ENCODE results near the gene RHOU. TPM values are rescaled to one million over a fixed set of nuclear protein-coding genes. Genes with fewer than 3 reads are reported as not detected.
"Not testable (repeated sequence)": the region's sequence is repeated elsewhere in the genome, so short reads cannot be mapped to it uniquely, and the experiment has no call there.

The RHOU gene
- polyA plus RNA-seq, 1 donor from 2014 or later: 13.0 TPM

GRCh38 chr1:228770779-228771223, 35.5 kb downstream of the RHOU start:
- no peaks in the 10 kb centered on the region for H3K9me2 ChIP-seq (ENCODE audit: insufficient read depth, low read length)
- TF ChIP-seq POLR2AphosphoS5 (IDR thresholded peaks at IDR 0.05) (no peak), CTCF (IDR thresholded peaks at IDR 0.05; ENCODE audit: poor library complexity, severe bottlenecking) (no peak), TAF1 (IDR thresholded peaks at IDR 0.05; ENCODE audit: low read depth) (no peak), MXI1 (conservative IDR thresholded peaks at IDR 0.05; ENCODE audit: poor library complexity, severe bottlenecking) (no peak), EZH2 (IDR thresholded peaks at IDR 0.05; ENCODE audit: borderline replicate concordance, insufficient read depth, low read length, poor library complexity, severe bottlenecking) (no peak), RAD21 (conservative IDR thresholded peaks at IDR 0.05) (no peak)

DNA sequence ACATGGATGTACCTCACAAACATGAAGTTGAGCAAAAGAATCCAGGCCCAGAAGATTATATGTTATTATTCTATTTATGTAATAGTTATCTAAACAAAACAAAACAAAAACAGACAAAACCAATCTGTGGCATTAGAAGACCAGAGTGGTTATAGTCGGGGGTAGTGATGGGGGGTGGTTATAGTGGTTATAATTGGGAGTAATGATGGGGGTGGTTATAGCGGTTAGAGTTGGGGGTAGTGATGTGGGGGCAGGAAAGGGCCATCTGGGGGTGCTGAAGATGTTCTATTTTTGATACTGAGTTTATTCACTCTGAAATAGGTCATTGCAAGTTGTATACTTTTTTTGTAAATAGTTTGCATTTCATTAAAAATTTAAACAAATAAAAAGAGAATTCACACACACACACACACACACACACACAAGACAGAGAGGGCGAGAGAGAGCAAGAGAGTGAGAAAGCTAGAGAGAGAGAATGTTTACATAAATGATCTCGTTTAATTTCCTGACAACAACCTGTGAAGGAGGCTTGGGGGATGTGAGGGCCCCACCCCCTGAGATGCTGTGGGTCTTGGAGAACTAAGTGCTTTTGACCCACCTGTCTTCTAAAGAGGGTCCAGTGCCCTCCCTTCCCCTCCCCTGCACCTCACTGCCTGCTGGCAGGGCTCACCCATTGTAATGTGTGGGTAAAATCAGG, 37.4 kb downstream of the RHOU start:
- peak overlapping the region; percentile 45 for H3K4me2 ChIP-seq (ENCODE audit: low read length)
- no peak overlapping the region for H2AFZ ChIP-seq (ENCODE audit: low read depth, low read length)
- H3K9ac ChIP-seq (ENCODE audit: low read length): no peak overlapping the region
- H3F3A ChIP-seq (ENCODE audit: insufficient read depth, low read length, poor library complexity, severe bottlenecking): no peaks in the 10 kb centered on the region
- no peaks in the 10 kb centered on the region for H3K36me3 ChIP-seq (ENCODE audit: insufficient read depth, low read length)
- H3K79me2 ChIP-seq (replicated peaks; ENCODE audit: insufficient read depth, low read length): no peaks in the 10 kb centered on the region
- no peak overlapping the region for H3K27ac ChIP-seq (ENCODE audit: low read length)
- no peak overlapping the region for H3K4me3 ChIP-seq (ENCODE audit: low read length)
- H3K9me3 ChIP-seq (ENCODE audit: low read length): no peaks in the 10 kb centered on the region
- H3K9me2 ChIP-seq (ENCODE audit: insufficient read depth, low read length): no peaks in the 10 kb centered on the region
- no peaks in the 10 kb centered on the region for H3K27me3 ChIP-seq (ENCODE audit: insufficient read depth, low read depth, low read length)
- no peak for TF ChIP-seq RAD21 (conservative IDR thresholded peaks at IDR 0.05)
- TF ChIP-seq MXI1 (conservative IDR thresholded peaks at IDR 0.05; ENCODE audit: poor library complexity, severe bottlenecking): no peak
- TF ChIP-seq, protein P1, sequence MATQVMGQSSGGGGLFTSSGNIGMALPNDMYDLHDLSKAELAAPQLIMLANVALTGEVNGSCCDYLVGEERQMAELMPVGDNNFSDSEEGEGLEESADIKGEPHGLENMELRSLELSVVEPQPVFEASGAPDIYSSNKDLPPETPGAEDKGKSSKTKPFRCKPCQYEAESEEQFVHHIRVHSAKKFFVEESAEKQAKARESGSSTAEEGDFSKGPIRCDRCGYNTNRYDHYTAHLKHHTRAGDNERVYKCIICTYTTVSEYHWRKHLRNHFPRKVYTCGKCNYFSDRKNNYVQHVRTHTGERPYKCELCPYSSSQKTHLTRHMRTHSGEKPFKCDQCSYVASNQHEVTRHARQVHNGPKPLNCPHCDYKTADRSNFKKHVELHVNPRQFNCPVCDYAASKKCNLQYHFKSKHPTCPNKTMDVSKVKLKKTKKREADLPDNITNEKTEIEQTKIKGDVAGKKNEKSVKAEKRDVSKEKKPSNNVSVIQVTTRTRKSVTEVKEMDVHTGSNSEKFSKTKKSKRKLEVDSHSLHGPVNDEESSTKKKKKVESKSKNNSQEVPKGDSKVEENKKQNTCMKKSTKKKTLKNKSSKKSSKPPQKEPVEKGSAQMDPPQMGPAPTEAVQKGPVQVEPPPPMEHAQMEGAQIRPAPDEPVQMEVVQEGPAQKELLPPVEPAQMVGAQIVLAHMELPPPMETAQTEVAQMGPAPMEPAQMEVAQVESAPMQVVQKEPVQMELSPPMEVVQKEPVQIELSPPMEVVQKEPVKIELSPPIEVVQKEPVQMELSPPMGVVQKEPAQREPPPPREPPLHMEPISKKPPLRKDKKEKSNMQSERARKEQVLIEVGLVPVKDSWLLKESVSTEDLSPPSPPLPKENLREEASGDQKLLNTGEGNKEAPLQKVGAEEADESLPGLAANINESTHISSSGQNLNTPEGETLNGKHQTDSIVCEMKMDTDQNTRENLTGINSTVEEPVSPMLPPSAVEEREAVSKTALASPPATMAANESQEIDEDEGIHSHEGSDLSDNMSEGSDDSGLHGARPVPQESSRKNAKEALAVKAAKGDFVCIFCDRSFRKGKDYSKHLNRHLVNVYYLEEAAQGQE (IDR thresholded peaks at IDR 0.05; ENCODE audit: borderline replicate concordance): no peak
- no peak for TF ChIP-seq EP300 (conservative IDR thresholded peaks at IDR 0.05; ENCODE audit: poor library complexity, severe bottlenecking)
- no peak for TF ChIP-seq SMC3 (conservative IDR thresholded peaks at IDR 0.05; ENCODE audit: poor library complexity)
- no peak for TF ChIP-seq TAF1 (IDR thresholded peaks at IDR 0.05; ENCODE audit: low read depth)
- no peak for TF ChIP-seq EZH2 (IDR thresholded peaks at IDR 0.05; ENCODE audit: borderline replicate concordance, insufficient read depth, low read length, poor library complexity, severe bottlenecking)
- no peaks in the 10 kb centered on the region for H4K20me1 ChIP-seq (ENCODE audit: insufficient read depth)

More at GRCh38 chr1:228770779-228771223, 35.5 kb downstream of the RHOU start:
- no peak overlapping the region for H3K4me2 ChIP-seq (ENCODE audit: low read length)
- H3K79me2 ChIP-seq (replicated peaks; ENCODE audit: insufficient read depth, low read length): no peaks in the 10 kb centered on the region
- H2AFZ ChIP-seq (ENCODE audit: low read depth, low read length): no peak overlapping the region
- no peaks in the 10 kb centered on the region for H4K20me1 ChIP-seq (ENCODE audit: insufficient read depth)
- no peak overlapping the region for H3K4me3 ChIP-seq (ENCODE audit: low read length)
- H3K27ac ChIP-seq (ENCODE audit: low read length): no peak overlapping the region
- no peaks in the 10 kb centered on the region for H3K36me3 ChIP-seq (ENCODE audit: insufficient read depth, low read length)
- no peak overlapping the region for H3K9ac ChIP-seq (ENCODE audit: low read length)
- no peaks in the 10 kb centered on the region for H3K27me3 ChIP-seq (ENCODE audit: insufficient read depth, low read depth, low read length)
- no peaks in the 10 kb centered on the region for H3F3A ChIP-seq (ENCODE audit: insufficient read depth, low read length, poor library complexity, severe bottlenecking)
- H3K9me3 ChIP-seq (ENCODE audit: low read length): no peaks in the 10 kb centered on the region

GRCh38 chr1:228775946-228776345, 40.7 kb downstream of the RHOU start:
- H3K79me2 ChIP-seq (replicated peaks; ENCODE audit: insufficient read depth, low read length); H3K9me3 ChIP-seq (ENCODE audit: low read length); H3K4me3 ChIP-seq (ENCODE audit: low read length); H3K27me3 ChIP-seq (ENCODE audit: insufficient read depth, low read depth, low read length); H4K20me1 ChIP-seq (ENCODE audit: insufficient read depth); H3F3A ChIP-seq (ENCODE audit: insufficient read depth, low read length, poor library complexity, severe bottlenecking); H3K9me2 ChIP-seq (ENCODE audit: insufficient read depth, low read length); H3K4me2 ChIP-seq (ENCODE audit: low read length); H3K36me3 ChIP-seq (ENCODE audit: insufficient read depth, low read length); H2AFZ ChIP-seq (ENCODE audit: low read depth, low read length); H3K27ac ChIP-seq (ENCODE audit: low read length); H3K9ac ChIP-seq (ENCODE audit: low read length): not testable (repeated sequence)

All from neural cell (in vitro differentiated cells).